Ovary (tissue), 3 donors: ENCODE measurements around the gene INTU.

ENCODE experiments used
- CTCF ChIP-seq, 3 donors: fragments of 450-650 bp in 2 of 3; fragments of 200-600 bp in 1 of 3; IDR thresholded peaks; one replicate each; pipeline versions ENCODE4 v1.5.1 to v1.8.0; 2016 to 2022; ENCODE audit warnings: antibody characterized with exemption in 3 of 3, mild to moderate bottlenecking in 1 of 3
- POLR2A ChIP-seq: fragments of 450-650 bp; IDR thresholded peaks from one replicate; pipeline ENCODE4 v1.6.1; 2017; ENCODE audit warnings: antibody characterized with exemption, mild to moderate bottlenecking, moderate library complexity
- donor health status: DM: no; HTN: no; CAD: no.

- TF ChIP-seq CTCF (IDR thresholded peaks at IDR 0.05), result no peak
- TF ChIP-seq POLR2A, result no peak
Observed at GRCh38 chr4:127618427-127618826, 14.3 kb upstream of the INTU start.
